Panc1 (cell line): ENCODE data around the gene ZNF48.

ENCODE experiments used
- POLR2AphosphoS5 ChIP-seq: IDR thresholded peaks from 2 replicates; pipeline ENCODE4 v1.6.1; 2012; ENCODE audit warnings: mild to moderate bottlenecking, low read depth, low read length, moderate library complexity
- SIN3A ChIP-seq: IDR thresholded peaks from 2 replicates; pipeline ENCODE4 v1.6.1; 2012; ENCODE audit warnings: low read depth, mild to moderate bottlenecking, low read length, moderate library complexity, borderline replicate concordance; ENCODE audit not compliant: insufficient read depth
- TF ChIP-seq, protein P1 (sequence below): fragments of 450-650 bp; IDR thresholded peaks from 2 replicates; pipeline ENCODE4 v1.5.1; 2017; ENCODE audit warnings: mild to moderate bottlenecking
- TF ChIP-seq, protein P2 (sequence below), 2 experiments: IDR thresholded peaks; 2 replicates each; pipeline ENCODE4 v1.6.1; 2011 to 2012; ENCODE audit warnings: low read depth in 2 of 2, control low read depth in 1 of 2, low read length in 1 of 2, mild to moderate bottlenecking in 1 of 2, moderate library complexity in 1 of 2; ENCODE audit not compliant: insufficient read depth in 1 of 2

DNA sequence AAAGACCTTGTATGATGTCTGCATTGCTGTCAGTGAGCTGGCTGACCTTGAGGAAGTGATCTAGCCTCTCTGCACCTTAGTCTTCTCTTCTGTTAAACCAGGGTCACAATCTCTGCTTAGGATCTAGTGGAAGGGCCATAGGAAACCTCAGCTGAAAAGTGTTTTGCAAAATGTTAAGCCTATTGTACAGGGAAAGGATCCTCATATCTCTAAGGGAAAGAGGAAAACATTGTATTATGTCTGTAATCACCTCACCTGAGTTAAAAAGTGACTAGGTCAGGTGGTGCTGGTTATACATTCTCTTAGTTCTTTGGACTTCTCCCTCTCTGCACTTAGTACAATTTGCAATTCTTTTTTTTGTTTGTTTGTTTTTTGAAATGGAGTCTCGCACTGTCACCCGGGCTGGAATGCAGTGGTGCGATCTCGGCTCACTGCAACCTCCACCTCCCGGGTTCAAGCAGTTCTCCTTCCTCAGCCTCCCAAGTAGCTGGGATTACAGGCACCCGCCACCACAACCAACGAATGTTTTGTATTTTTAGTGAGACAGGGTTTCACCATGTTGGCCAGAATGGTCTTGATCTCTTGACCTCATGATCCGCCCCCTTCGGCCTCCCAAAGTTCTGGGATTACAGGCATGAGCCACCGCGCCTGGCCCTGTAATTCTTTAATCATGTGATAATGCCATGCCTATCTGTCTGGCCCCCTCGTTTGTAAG lies 52.4 kb downstream of the ZNF48 start:
- TF ChIP-seq SIN3A (no peak), POLR2AphosphoS5 (no peak)
- TF ChIP-seq, protein P1, sequence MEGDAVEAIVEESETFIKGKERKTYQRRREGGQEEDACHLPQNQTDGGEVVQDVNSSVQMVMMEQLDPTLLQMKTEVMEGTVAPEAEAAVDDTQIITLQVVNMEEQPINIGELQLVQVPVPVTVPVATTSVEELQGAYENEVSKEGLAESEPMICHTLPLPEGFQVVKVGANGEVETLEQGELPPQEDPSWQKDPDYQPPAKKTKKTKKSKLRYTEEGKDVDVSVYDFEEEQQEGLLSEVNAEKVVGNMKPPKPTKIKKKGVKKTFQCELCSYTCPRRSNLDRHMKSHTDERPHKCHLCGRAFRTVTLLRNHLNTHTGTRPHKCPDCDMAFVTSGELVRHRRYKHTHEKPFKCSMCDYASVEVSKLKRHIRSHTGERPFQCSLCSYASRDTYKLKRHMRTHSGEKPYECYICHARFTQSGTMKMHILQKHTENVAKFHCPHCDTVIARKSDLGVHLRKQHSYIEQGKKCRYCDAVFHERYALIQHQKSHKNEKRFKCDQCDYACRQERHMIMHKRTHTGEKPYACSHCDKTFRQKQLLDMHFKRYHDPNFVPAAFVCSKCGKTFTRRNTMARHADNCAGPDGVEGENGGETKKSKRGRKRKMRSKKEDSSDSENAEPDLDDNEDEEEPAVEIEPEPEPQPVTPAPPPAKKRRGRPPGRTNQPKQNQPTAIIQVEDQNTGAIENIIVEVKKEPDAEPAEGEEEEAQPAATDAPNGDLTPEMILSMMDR, result no peak
- TF ChIP-seq, protein P2, sequence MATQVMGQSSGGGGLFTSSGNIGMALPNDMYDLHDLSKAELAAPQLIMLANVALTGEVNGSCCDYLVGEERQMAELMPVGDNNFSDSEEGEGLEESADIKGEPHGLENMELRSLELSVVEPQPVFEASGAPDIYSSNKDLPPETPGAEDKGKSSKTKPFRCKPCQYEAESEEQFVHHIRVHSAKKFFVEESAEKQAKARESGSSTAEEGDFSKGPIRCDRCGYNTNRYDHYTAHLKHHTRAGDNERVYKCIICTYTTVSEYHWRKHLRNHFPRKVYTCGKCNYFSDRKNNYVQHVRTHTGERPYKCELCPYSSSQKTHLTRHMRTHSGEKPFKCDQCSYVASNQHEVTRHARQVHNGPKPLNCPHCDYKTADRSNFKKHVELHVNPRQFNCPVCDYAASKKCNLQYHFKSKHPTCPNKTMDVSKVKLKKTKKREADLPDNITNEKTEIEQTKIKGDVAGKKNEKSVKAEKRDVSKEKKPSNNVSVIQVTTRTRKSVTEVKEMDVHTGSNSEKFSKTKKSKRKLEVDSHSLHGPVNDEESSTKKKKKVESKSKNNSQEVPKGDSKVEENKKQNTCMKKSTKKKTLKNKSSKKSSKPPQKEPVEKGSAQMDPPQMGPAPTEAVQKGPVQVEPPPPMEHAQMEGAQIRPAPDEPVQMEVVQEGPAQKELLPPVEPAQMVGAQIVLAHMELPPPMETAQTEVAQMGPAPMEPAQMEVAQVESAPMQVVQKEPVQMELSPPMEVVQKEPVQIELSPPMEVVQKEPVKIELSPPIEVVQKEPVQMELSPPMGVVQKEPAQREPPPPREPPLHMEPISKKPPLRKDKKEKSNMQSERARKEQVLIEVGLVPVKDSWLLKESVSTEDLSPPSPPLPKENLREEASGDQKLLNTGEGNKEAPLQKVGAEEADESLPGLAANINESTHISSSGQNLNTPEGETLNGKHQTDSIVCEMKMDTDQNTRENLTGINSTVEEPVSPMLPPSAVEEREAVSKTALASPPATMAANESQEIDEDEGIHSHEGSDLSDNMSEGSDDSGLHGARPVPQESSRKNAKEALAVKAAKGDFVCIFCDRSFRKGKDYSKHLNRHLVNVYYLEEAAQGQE (IDR thresholded peaks at IDR 0.05; ENCODE audit: insufficient read depth in 1 of 2, low read depth in 2 of 2, low read length in 1 of 2), result no peak
